ENCODE results near the gene PRKCH. TPM values are rescaled to one million over a fixed set of nuclear protein-coding genes. Genes with fewer than 3 reads are reported as not detected.

PRKCH gene
- total RNA-seq, 2 experiments from 2014 or later = 193 to 194 TPM

GRCh38 chr14:61398221-61398620 lies 76.8 kb downstream of the PRKCH start:
- Mint-ChIP-seq H3K4me1 (ENCODE audit: low read depth) (peaks cover 85% of the 10 kb centered on the region), H3K4me3 (peak overlapping the region; percentile 23)

GRCh38 chr14:61399365-61399764 lies 78.0 kb downstream of the PRKCH start:
- ATAC-seq (no peak), DNase-seq (no peak)
- H3K27me3 Mint-ChIP-seq = no peaks in the 10 kb centered on the region
- peaks cover 55% of the 10 kb centered on the region for H3K36me3 Mint-ChIP-seq (ENCODE audit: low read depth)
- H3K9me3 Mint-ChIP-seq = no peaks in the 10 kb centered on the region
- intact Hi-C loops (cut with micrococcal nuclease) = no loop called here
- no peak overlapping the region for H3K4me3 Mint-ChIP-seq
- H3K4me1 Mint-ChIP-seq (ENCODE audit: low read depth) = peaks cover 83% of the 10 kb centered on the region
- ChIA-PET CTCF (interaction anchor here (0.8 to 1.9 kb wide), 5 partner anchors 11 to 130 kb away, joined by 3 to 6 read pairs (median 3); no protein-coding TSS in a partner anchor), POLR2A (interaction anchor here (0.7 to 6.2 kb wide), 10 partner anchors 9 to 106 kb away, joined by 3 to 48 read pairs (median 4); no protein-coding TSS in a partner anchor)
- H3K27ac Mint-ChIP-seq = peak overlapping the region; percentile 82
- TF ChIP-seq CTCF (IDR thresholded peaks at IDR 0.05) = no peak

More at GRCh38 chr14:61398221-61398620, 76.8 kb downstream of the PRKCH start:
- Mint-ChIP-seq H3K36me3 (ENCODE audit: low read depth) (peaks cover 60% of the 10 kb centered on the region), H3K27ac (peak overlapping the region; percentile 87), H3K9me3 (no peaks in the 10 kb centered on the region), H3K27me3 (no peaks in the 10 kb centered on the region)
- ATAC-seq = no peak
- intact Hi-C loops (cut with micrococcal nuclease) = no loop called here
- no peak for TF ChIP-seq CTCF (IDR thresholded peaks at IDR 0.05)
- no peak for DNase-seq
- ChIA-PET CTCF (interaction anchor here (1.7 kb wide), 1 partner anchor 10 kb away, joined by 6 read pairs; no protein-coding TSS in a partner anchor), POLR2A (interaction anchor here (0.7 to 1.1 kb wide), 2 partner anchors 11 to 22 kb away, joined by 3 to 5 read pairs; no protein-coding TSS in a partner anchor)

GRCh38 chr14:61401461-61401860 lies 80.1 kb downstream of the PRKCH start:
- Mint-ChIP-seq H3K4me3 (peak overlapping the region; percentile 7), H3K9me3 (no peaks in the 10 kb centered on the region), H3K4me1 (ENCODE audit: low read depth) (peaks cover 81% of the 10 kb centered on the region), H3K27me3 (no peaks in the 10 kb centered on the region), H3K27ac (peak overlapping the region; percentile 82), H3K36me3 (ENCODE audit: low read depth) (peaks cover 42% of the 10 kb centered on the region)
- CTCF ChIA-PET = no interaction called here
- intact Hi-C loops (cut with micrococcal nuclease) = no loop called here
- no peak for DNase-seq
- no peak for ATAC-seq
- TF ChIP-seq CTCF (IDR thresholded peaks at IDR 0.05) = no peak
- POLR2A ChIA-PET = interaction anchor here (6.2 kb wide), 1 partner anchor 13 kb away, joined by 48 read pairs; no protein-coding TSS in a partner anchor

- ChIA-PET POLR2A (interaction anchor here (0.6 to 6.2 kb wide), 10 partner anchors 8 to 74 kb away, joined by 3 to 48 read pairs (median 4); no protein-coding TSS in a partner anchor), CTCF (interaction anchor here (0.8 to 1.2 kb wide), 6 partner anchors 9 to 81 kb away, joined by 3 to 6 read pairs (median 3); no protein-coding TSS in a partner anchor)
- DNase-seq (no peak), ATAC-seq (peak; percentile 64)
- TF ChIP-seq CTCF (IDR thresholded peaks at IDR 0.05) = no peak
- Mint-ChIP-seq H3K4me1 (ENCODE audit: low read depth) (peaks cover 81% of the 10 kb centered on the region), H3K27ac (peak overlapping the region; percentile 95), H3K36me3 (ENCODE audit: low read depth) (peaks cover 37% of the 10 kb centered on the region), H3K27me3 (no peaks in the 10 kb centered on the region), H3K9me3 (no peaks in the 10 kb centered on the region), H3K4me3 (peak overlapping the region; percentile 53)
- intact Hi-C loops (cut with micrococcal nuclease) = no loop called here
Measured at GRCh38 chr14:61403411-61403810, 82.0 kb downstream of the PRKCH start.

- ChIA-PET CTCF (interaction anchor here (1.1 to 2.1 kb wide), 3 partner anchors 9 to 17 kb away, joined by 3 to 8 read pairs (median 3); no protein-coding TSS in a partner anchor), POLR2A (interaction anchor here (1.2 to 6.2 kb wide), 2 partner anchors 9 to 17 kb away, joined by 3 to 48 read pairs; no protein-coding TSS in a partner anchor)
- Mint-ChIP-seq H3K36me3 (ENCODE audit: low read depth) (peaks cover 41% of the 10 kb centered on the region), H3K27me3 (no peaks in the 10 kb centered on the region), H3K9me3 (no peaks in the 10 kb centered on the region), H3K4me1 (ENCODE audit: low read depth) (peaks cover 80% of the 10 kb centered on the region), H3K27ac (peak overlapping the region; percentile 89), H3K4me3 (no peak overlapping the region)
- ATAC-seq (no peak), DNase-seq (no peak)
- intact Hi-C loops (cut with micrococcal nuclease) = loop anchor here (5.0 kb wide), 1 partner anchor 38 kb away; no protein-coding TSS in a partner anchor
- no peak for TF ChIP-seq CTCF (IDR thresholded peaks at IDR 0.05)
Measured at GRCh38 chr14:61404637-61405036, 83.3 kb downstream of the PRKCH start.

Data from activated CD8-positive, alpha-beta T cell treated with anti-CD3 and anti-CD28 coated beads for 36 hours (primary cell).